NOMO-1 (cell line): Measurements from ENCODE around the gene FBXO24.

Experiments used
- DNase-seq, 2 experiments: peaks; one replicate each; lab custom pipeline; 2025; ENCODE audit not compliant: unreplicated experiment in 2 of 2; lab: John Stamatoyannopoulos, UW

Gene FBXO24

GRCh38 chr7:100589341-100589947, 3.3 kb downstream of the FBXO24 start:
- no peak for DNase-seq

GRCh38 chr7:100590077-100590737, 4.1 kb downstream of the FBXO24 start:
- no peak for DNase-seq

DNA sequence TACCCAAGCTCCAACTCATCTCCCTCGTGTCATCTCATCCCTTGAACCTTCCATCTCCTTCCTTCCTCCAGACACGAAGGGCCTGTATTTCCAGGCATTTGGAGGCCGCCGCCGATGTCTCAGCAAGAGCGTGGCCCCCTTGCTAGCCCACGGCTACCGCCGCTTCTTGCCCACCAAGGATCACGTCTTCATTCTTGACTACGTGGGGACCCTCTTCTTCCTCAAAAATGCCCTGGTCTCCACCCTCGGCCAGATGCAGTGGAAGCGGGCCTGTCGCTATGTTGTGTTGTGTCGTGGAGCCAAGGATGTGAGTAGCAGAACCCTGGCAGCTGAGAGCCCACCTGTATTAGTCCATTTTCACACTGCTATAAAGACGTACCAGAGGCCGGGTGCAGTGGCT, 5.5 kb downstream of the FBXO24 start:
- DNase-seq = no peak

- DNase-seq = no peak
These were observed 9.1 kb downstream of the FBXO24 start for GRCh38 chr7:100595188-100595587.

GRCh38 chr7:100598425-100598824, 12.3 kb downstream of the FBXO24 start:
- no peak for DNase-seq

GRCh38 chr7:100599911-100600729, 14.0 kb downstream of the FBXO24 start:
- DNase-seq = no peak

GRCh38 chr7:100600730-100601038, 14.6 kb downstream of the FBXO24 start:
- DNase-seq = no peak

GRCh38 chr7:100602889-100603725, 17.0 kb downstream of the FBXO24 start:
- DNase-seq = no peak

DNA sequence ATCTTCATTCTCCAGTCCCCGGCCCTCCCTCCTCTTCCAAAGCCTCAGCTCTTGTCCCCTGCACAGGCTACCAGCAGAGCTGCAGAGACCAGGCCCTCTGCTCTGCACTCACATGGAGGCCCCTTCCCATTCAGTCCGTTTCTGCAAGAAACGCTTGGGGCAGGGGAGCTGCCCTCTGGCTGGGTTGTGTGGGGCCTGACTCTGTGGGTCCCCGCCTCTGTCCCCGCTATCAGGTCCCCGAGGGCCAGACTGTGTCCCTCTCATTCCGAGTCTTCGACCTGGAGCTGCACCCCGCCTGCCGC, 17.5 kb downstream of the FBXO24 start:
- peak in 1 of 2 experiments; percentile 8 for DNase-seq

DNA sequence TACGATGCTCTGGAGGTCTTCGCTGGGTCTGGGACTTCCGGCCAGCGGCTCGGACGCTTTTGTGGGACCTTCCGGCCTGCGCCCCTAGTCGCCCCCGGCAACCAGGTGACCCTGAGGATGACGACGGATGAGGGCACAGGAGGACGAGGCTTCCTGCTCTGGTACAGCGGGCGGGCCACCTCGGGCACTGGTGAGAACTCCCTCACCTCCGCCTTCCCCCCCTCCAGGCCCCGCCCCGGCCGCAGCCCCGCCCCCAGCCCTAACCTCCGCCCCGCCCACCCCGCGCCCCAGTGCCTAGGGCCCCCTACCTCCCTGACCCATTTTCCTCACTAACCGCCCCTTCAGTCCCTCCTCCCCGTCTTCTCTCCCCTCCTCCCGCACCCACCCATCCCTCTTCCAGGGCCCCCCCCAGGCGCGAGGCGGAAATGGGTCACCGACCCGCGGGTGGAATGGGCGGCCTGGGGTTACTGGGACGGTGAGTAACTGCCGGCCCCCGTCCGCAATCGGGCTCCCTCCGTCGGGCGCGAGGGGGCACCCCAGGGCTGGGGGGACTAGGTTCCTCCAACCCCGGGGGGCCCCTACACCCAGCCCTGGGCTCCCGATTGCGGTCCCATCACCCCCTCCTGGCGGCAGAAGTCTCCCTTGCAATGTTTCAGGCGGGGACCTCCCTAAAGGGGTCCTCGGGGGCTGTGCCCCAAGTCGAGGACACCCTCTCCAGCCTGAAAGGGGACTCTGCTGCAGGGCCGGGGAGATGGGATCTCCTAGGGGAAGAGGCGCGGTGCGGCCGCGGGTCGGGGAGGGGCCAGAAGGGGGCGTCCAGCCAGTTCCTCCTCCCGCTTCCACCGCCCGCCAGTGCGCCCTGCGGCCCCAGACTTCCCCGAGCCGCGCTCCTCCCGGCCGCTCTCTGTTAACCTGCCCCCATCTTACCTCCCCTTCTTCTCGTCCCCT, 18.2 kb downstream of the FBXO24 start:
- DNase-seq = peak; percentile 91

DNA sequence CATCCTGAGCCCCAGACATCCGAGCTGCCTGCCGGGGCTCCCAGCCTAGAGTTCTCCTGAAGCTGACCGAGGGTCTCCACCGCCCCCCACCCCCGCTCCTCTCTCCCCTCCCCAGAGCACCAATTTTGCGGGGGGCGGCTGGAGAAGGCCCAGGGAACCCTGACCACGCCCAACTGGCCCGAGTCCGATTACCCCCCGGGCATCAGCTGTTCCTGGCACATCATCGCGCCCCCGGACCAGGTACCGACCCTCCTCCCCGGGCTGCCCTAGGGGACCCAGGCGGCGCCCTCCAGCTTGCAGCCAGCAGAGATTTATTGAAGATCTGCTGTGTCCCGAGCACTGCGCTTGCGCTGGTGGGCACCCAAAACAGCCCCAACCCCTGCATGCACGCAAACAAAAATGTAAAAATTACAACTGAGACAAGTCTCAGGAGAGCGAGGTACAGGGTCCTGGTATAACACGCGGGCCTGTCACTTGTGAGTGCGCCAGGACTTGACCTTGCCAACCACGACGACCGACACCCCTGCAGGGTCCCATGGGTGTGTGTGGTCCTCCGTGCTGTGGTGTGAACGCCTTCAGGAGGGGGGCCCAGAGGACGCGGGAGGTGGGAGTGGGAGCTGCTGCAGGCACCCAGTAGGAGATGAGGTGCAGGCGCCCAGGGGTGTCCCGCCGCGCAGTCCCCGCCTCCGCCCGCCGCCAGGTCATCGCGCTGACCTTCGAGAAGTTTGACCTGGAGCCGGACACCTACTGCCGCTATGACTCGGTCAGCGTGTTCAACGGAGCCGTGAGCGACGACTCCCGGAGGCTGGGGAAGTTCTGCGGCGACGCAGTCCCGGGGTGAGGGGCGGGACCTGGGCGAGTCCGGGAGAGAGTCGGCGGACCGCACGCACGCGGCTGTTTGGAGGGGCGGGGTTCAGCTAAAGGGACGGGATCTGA, 19.1 kb downstream of the FBXO24 start:
- DNase-seq = no peak

GRCh38 chr7:100606313-100606712, 20.2 kb downstream of the FBXO24 start:
- no peak for DNase-seq

DNA sequence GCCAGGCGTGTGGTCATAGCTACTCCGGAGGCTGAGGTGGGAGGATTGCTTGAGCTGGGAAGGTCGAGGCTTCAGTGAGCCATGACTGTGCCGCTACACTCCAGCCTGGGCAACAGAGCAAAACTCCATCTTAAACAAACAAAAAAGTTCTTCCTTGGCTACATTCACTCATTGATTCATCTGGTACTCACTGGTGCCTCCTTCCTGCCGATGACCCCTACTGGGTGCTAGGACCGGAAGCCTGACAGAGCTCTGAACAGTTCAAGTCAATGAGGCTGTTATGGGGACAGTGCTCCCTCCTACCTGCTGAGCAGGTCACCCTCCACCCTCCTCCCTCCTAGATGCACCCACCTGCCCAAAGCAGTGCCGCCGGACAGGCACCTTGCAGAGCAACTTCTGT, 21.0 kb downstream of the FBXO24 start:
- DNase-seq = no peak

DNA sequence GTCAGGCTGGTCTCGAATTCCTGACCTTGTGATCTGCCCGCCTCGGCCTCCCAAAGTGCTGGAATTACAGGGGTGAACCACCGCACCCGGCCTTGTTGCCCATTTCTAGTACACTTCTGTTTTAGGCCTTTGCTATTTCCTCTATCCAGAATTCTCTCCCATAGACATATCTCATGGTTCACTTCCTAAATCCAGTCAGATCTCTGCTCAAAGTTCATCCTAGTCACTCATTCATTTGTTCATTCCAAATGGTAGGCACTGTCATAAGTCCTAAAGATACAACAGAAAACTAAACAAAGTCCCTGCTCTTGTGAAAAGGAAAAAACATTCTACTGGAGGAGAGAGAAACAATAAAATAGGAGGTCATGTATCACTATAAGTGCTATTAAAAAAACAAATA, 23.8 kb downstream of the FBXO24 start:
- no peak for DNase-seq

DNA sequence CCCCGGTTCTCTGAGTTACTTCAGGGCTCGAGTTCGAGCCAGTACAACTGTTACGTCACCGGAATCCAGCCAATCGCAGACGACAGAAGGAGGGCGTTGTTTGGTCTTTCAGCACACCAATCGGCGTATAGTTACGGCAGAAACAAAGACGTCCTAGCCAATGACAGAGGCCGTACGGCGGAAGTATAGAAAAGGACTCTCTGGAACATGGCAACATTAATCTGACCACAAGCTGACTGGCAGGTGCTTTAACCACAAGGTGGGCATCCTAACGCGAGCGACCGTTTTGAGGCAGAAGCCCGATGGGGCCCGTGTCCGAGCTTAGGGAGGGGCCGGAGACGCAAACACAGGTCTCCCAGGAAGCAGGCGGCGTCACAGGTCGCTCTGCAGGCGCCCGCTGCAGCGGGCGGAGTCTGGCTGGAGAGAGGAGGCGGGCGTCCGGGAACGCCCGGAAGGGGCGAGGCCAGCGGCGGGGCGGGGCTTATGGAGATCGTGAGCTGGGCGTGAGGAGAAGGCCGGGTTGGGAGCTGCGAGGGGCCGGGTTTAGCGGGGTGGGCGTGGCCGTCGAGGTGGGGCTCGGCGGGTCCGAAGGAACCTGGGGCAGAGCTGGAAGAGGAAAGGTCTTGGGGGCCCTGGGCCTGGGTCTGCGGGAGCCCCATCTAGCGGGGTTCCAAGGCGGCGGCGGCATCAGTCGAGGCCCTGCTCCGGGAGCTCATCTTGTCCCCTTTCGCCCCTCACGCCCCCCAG, 26.0 kb downstream of the FBXO24 start, which contains the start of gene MOSPD3:
Gene MOSPD3, plus strand, starts transcription at position 558 of the 747 bp plus-strand sequence. CDS start 252 bp downstream, outside the sequence.
- peak; percentile 99 to 100 for DNase-seq

- peak in 1 of 2 experiments; percentile 28 for DNase-seq
These were observed 26.7 kb downstream of the FBXO24 start for GRCh38 chr7:100612730-100613390.

DNA sequence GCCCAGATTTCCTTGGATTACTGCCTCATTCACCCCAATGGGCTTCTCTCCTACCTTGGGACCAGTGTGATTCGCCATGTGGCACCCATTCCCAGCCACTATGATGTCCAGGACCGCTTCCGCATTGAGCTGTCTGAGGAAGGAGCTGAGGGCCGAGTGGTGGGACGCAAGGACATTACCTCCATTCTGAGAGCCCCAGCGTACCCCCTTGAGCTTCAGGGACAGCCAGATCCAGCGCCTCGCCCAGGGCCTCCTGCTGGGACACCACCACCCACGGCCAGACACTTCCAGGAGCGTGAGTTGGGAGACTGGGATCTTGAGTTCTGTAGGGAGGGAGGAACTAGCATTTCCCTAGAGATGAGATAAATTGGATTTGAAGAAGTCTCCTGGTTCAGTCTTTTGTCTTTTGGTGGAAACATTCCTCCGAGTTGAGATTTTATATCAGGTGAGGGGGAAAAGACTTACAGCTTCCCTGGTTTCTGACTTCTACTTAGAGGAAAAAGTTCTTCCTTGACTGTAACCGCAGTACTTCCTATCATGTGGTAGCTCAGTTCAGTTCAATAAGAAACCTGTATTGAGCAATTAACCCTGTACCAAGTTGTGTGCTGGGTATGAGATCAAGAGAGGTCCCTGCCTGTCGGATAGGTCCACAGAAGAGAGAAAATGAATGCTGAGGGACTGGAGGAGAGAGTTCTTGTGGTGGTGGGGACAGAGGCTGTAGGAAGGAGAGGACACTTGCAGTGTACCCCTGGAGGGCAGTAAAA, 27.5 kb downstream of the FBXO24 start:
- peak; percentile 46 to 86 for DNase-seq
